Muscle of leg (tissue), 11 donors: Measurements from ENCODE around the gene AP2A2. TPM values are rescaled to one million over a fixed set of nuclear protein-coding genes. Genes with fewer than 3 reads are reported as not detected.
A peak's percentile ranks its signal among the peaks of the same experiment; 100 is the strongest.

Experiments
- DNase-seq: peaks from one replicate; pipeline ENCODE4 v3.0.0; 2013
- H3K27ac ChIP-seq: one replicate; pipeline ENCODE4 v1.5.1; 2013; ENCODE audit warnings: mild to moderate bottlenecking, low read length, control low read depth
- H3K27me3 ChIP-seq: one replicate; pipeline ENCODE4 v1.6.1; 2013; ENCODE audit warnings: low read length; ENCODE audit not compliant: control insufficient read depth, insufficient read depth
- H3K36me3 ChIP-seq: one replicate; pipeline ENCODE4 v1.6.1; 2013; ENCODE audit warnings: low read length; ENCODE audit not compliant: control insufficient read depth, insufficient read depth
- H3K4me1 ChIP-seq: one replicate; pipeline ENCODE4 v1.6.1; 2013; ENCODE audit warnings: low read length; ENCODE audit not compliant: control insufficient read depth, insufficient read depth
- H3K4me3 ChIP-seq: one replicate; pipeline ENCODE4 v1.5.1; 2013; ENCODE audit warnings: low read length, control low read depth
- H3K9me3 ChIP-seq: replicated peaks from 2 replicates; pipeline ENCODE4 v1.6.1; 2013; ENCODE audit warnings: low read depth, low read length; ENCODE audit not compliant: control insufficient read depth
- WGBS: methylation state at CpG from one replicate; pipeline ENCODE4 v1.1.5; 2013; ENCODE audit warnings: missing lambda C conversion rate; ENCODE audit not compliant: insufficient coverage; 5-methylcytosine and 5-hydroxymethylcytosine counted together
- polyA plus RNA-seq, 8 donors: library from polyadenylated mRNA; unstranded; fragments of 120-200 nt; gene quantifications; one replicate each; pipeline versions ENCODE4 v1.2.1 to v1.2.3, GENCODE V29; 2013; ENCODE audit warnings: inconsistent platforms in 1 of 8, low replicate concordance in 1 of 8; ENCODE audit not compliant: insufficient read length in 8 of 8, insufficient read depth in 1 of 8
- total RNA-seq: library from RNA; stranded (reverse); fragments of 120-200 nt; gene quantifications from one replicate; pipeline ENCODE4 v1.2.4, GENCODE V29; 2013

Gene AP2A2
- total and polyA plus RNA-seq, 9 donors = 18.5 to 61.4 (median 47.4) TPM

GRCh38 chr11:888310-889212 lies 37.1 kb upstream of the AP2A2 start:
- no peaks in the 10 kb centered on the region for H3K9me3 ChIP-seq
- peaks cover 35% of the 10 kb centered on the region for H3K36me3 ChIP-seq
- no peaks in the 10 kb centered on the region for H3K27me3 ChIP-seq
- H3K4me3 ChIP-seq = no peak overlapping the region
- H3K27ac ChIP-seq = peak overlapping the region; percentile 13
- no peak for DNase-seq
- WGBS = 81% methylated on average over 40 of the region's 45 CpGs
- peaks cover 47% of the 10 kb centered on the region for H3K4me1 ChIP-seq

GRCh38 chr11:889257-889656 lies 36.4 kb upstream of the AP2A2 start:
- H3K27ac ChIP-seq = peak overlapping the region; percentile 49
- no peak overlapping the region for H3K4me3 ChIP-seq
- 90% methylated on average over 13 of the region's 13 CpGs for WGBS
- H3K36me3 ChIP-seq = peaks cover 36% of the 10 kb centered on the region
- no peaks in the 10 kb centered on the region for H3K27me3 ChIP-seq
- no peak for DNase-seq
- peaks cover 47% of the 10 kb centered on the region for H3K4me1 ChIP-seq
- no peaks in the 10 kb centered on the region for H3K9me3 ChIP-seq

GRCh38 chr11:889687-890475 lies 35.8 kb upstream of the AP2A2 start:
- H3K9me3 ChIP-seq = no peaks in the 10 kb centered on the region
- DNase-seq = peak; percentile 53
- H3K27ac ChIP-seq = peak overlapping the region; percentile 62
- WGBS = 80% methylated on average over 32 of the region's 32 CpGs
- H3K36me3 ChIP-seq = peaks cover 34% of the 10 kb centered on the region
- peaks cover 47% of the 10 kb centered on the region for H3K4me1 ChIP-seq
- H3K4me3 ChIP-seq = no peak overlapping the region
- no peaks in the 10 kb centered on the region for H3K27me3 ChIP-seq

GRCh38 chr11:890794-891540 lies 34.7 kb upstream of the AP2A2 start:
- Histone ChIP-seq H3K4me3 (no peak overlapping the region), H3K36me3 (peaks cover 38% of the 10 kb centered on the region), H3K4me1 (peaks cover 47% of the 10 kb centered on the region)

DNA sequence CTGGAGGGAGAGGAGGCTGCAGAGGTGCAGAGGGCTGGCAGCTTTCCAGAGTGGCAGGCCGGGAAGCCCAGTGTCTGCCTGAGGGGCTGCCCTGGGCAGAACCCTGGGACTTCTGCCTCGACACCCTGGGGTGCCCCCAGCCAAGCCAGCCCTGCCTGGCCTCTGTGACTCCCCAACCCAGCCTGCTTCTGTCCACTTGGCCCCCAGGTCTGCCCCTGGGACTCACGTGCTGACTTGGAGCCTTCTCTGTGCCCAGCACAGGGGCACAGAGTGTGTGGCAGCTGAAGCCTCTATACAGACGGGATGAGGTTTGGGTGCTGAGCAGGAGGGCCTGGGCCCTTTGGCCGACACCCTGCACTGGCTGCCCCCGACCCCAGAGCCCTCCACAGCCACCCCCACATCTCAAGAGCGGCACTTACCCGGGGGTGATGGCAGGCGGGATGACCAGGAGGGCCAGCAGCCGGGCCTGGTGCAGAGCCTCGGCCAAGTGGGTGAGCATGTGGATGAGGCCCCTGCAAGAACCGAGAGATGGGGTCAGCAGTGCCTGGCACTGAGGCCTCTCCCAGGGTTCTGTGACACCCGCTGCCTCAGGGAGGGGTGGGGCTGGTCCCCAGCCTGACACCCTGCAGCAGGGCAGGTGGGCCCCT lies 32.5 kb upstream of the AP2A2 start:
- DNase-seq = no peak
- Histone ChIP-seq H3K4me3 (no peak overlapping the region), H3K4me1 (peaks cover 51% of the 10 kb centered on the region), H3K36me3 (peaks cover 18% of the 10 kb centered on the region), H3K27me3 (no peaks in the 10 kb centered on the region), H3K9me3 (no peaks in the 10 kb centered on the region), H3K27ac (no peak overlapping the region)
- 69% methylated on average over 8 of the region's 13 CpGs for WGBS

More at GRCh38 chr11:890794-891540, 34.7 kb upstream of the AP2A2 start:
- Histone ChIP-seq H3K27ac (peak overlapping the region; percentile 29), H3K9me3 (no peaks in the 10 kb centered on the region), H3K27me3 (no peaks in the 10 kb centered on the region)
- DNase-seq = no peak
- 51% methylated on average over 15 of the region's 27 CpGs for WGBS

- H3K4me1 ChIP-seq = peaks cover 37% of the 10 kb centered on the region
- no peak for DNase-seq
- no peak overlapping the region for H3K4me3 ChIP-seq
- H3K9me3 ChIP-seq = no peaks in the 10 kb centered on the region
- no peaks in the 10 kb centered on the region for H3K27me3 ChIP-seq
- H3K27ac ChIP-seq = no peak overlapping the region
- WGBS = 84% methylated on average over 9 of the region's 12 CpGs
- peaks cover 31% of the 10 kb centered on the region for H3K36me3 ChIP-seq
Measured at GRCh38 chr11:894575-895201, 31.0 kb upstream of the AP2A2 start.

DNA sequence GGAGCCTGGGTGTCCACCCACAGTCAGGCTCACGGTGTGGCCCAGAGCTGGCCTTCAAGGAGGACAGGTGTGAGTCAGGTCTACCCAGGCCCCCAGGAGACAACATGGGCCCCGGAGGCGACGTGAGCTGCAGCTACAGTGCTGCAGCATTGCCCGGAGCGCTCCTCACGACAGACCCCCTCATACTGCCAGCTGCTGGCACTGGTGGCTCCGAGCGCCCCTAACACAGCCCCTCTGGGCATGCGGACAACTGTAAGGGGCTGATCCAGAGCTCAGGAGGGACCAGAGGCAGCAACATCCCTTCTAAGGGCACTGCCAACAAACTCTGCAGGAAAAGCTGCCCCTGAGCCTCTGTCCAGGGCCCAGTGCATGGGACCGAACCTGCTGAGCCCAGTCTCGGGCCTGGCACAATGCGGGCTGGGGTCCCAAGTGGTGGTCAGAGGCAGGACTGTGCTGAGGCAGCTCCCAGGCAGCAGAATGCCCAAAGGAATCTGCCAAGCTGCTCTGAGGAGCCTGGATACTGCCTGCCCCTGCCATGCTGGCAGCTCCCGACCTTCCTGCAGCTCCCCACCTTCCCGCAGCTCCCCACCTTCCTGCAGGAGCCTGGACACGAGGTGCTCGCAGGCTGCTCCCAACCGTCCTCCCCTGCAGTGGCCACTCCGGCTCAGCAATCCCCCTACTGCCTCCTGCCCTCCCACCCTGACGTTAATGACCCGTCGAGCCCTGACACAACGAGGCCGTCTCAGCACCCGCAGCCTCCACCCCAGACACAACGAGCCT lies 30.1 kb upstream of the AP2A2 start:
- Histone ChIP-seq H3K4me1 (peaks cover 29% of the 10 kb centered on the region), H3K9me3 (no peaks in the 10 kb centered on the region), H3K36me3 (peaks cover 34% of the 10 kb centered on the region), H3K27ac (no peak overlapping the region), H3K27me3 (no peaks in the 10 kb centered on the region), H3K4me3 (no peak overlapping the region)
- no peak for DNase-seq
- WGBS = 68% methylated on average over 26 of the region's 26 CpGs

DNA sequence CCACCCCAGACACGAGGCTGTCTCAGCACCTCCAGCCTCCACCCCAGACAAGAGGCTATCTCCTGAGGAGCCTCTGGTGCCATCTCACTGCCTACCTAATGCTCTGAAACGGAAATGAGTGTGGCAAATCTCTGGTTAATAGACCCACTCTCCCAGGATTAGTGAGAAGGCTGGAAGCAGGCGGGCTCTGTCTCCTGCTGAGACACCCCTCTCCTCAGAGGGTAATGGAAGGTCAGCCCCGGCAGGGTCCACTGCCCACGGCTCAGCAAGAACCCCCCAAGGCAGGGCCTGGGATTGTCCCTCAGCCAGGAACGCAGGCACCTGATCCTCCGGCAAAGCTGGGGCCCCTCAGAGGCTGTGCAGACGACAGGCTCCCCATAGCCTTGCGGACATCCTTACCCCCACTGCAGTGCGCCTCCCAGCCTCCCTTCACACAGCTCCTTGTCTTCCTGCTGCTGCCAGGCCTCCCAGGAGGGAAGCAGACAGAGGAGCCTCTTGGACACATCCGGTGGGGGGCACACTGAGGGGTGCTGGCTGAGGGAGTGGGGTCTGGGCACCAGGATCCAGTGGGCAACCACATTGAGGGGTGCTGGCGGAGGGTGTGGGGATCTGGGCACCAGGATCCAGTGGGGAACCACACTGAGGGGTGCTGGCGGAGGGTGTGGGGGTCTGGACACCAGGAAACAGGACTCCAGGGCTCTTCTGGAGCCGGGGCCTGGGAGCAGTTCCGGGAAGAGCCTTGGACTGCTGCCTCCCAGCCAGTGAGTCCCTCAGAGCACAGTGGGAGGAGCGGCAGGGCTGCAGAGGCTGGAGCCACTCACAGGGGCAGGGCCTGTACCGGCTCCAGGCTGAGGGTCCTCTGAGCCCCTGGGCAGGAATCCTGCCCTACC lies 28.2 kb upstream of the AP2A2 start:
- Histone ChIP-seq H3K27me3 (no peaks in the 10 kb centered on the region), H3K27ac (no peak overlapping the region)
- WGBS = 48% methylated on average over 12 of the region's 17 CpGs

More for the DNA sequence above, 28.2 kb upstream of the AP2A2 start:
- no peaks in the 10 kb centered on the region for H3K9me3 ChIP-seq
- no peak overlapping the region for H3K4me3 ChIP-seq
- peaks cover 12% of the 10 kb centered on the region for H3K4me1 ChIP-seq
- H3K36me3 ChIP-seq = peaks cover 50% of the 10 kb centered on the region
- DNase-seq = peak; percentile 74
